Activated CD4-positive, alpha-beta T cell treated with anti-CD3 and anti-CD28 coated beads, Interleukin-10, Interleukin-2, amounts not matched to agents 100 ng/mL and 50 ng/mL, durations not matched to agents 16 hours and 8 hours (primary cell): Measurements from ENCODE around the gene BEX3.
A peak's percentile ranks its signal among the peaks of the same experiment; 100 is the strongest.
"Not testable (repeated sequence)": the region's sequence is repeated elsewhere in the genome, so short reads cannot be mapped to it uniquely, and the experiment has no call there.

Experiments
- DNase-seq: peaks from one replicate; pipeline ENCODE4 v3.0.0-alpha.2; 2020

BEX3 gene

DNA sequence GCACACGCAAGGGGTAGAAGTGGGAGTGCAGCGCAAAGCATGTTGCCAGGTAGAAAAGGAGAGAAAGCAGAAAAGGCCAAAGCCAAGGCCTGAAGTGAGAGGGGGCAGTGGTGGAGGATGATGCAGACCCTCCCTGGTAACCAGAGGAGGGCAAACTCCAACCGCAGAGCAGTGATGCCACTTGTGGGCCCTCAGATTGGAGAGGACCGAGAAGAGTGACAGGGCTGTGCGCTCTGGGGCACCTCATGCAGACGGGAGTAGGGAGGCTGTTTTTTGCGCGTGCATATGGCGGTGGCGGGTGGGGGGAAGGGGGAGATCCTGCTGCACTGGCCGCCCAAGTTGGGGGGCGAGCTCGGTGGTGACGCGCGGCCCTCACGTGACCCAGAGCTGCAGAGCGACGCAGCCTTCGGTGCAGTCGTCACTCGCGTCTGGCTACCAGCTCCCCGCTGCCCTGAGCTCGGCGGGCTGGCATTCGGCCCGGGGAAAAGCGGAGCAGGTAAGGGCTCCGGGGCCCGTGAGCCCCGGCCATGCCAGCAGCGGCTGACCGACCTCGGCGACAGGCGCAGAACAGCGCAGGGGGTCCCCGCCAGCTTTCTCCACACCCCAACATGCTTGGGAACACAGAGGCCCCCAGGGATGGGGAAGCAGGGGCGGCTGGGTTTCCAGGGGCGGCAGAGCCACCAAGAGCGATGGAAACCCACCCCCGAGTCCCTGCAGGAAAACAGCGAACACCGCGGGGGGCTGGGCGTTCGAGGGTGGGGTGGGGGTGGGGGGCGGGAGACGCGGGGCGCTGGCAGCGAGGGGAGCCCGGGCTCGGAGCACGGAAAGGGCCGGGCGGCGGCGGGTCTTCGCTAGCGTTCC, at the start of gene BEX3:
TSS of gene BEX3 (plus strand) at position 421 of the 861 bp plus-strand sequence. CDS start 984 bp downstream, outside the sequence.
- DNase-seq: peak; percentile 47

DNA sequence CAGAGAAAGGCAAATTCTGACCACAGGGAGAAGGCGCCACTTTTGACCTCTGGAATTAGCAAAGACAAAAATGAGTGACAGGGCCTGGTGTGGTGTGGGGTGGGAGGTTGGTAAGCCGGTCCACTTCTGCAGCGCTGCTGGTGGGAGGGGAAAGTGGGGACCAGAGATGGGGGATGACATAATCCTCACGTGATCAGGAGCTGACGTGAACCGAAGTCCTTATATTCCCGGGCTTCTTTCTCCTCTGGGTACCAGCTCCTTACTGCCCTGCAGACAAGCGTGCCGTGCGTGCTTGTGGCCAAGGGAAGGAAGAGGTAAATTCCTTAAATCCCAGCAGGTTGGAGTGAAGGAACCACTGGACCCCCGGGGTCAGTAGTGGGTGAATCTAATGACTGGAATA, 46.3 kb upstream of the BEX3 start, which contains the start of gene TCEAL7:
TSS of gene TCEAL7 (plus strand) at position 249 of the 400 bp plus-strand sequence. CDS start 1,165 bp downstream, outside the sequence.
- no peak for DNase-seq

DNA sequence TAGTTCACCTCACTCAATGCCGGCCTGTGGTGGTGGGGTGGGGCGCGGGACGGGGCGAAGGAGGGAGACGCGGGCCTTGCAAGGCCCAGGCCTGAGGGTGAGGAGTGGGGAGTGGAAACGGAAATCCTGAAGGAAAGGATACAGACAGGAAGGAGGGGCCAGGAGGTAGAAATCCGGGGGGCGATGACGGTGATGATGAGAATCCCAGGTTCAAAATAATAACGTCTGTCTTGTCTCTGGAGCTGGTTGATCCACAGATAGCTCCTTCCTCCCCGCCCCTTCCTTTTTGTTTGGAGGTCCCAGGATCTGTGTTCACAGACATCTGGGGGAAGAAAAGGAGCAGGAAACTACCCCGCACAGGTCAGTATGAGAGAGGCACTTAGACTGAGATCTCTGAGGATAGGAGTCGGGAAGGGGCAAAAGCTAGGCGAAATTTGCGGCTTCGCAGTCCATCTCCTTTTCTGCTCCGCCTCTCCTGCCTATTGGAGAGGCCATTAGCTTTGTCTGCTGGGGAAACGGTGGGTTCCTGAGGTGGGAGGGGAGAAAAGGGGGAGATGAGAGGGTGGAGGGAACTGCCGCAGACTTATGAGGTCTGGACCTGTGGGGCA, 45.6 kb upstream of the BEX3 start:
- no peak for DNase-seq

DNA sequence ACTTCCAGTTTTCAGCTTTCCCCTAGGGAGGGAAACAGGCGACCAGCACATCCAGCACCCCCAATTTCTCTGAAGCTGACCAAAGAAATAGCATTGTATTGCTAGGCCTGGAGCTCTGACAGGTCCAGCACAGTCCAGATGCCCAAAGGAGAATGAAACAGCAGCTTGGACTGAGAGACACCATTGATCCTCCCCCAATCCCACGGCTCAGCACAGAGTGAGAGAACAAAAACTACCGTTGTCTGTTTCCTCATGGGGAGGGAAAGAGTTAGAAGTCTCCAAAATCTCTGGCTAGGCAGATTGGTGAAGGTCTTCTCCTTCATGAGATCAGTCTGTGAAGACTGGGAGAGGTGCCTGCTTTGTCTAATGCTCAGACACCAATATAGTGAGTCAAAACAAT, 37.7 kb upstream of the BEX3 start:
- DNase-seq: no peak

DNA sequence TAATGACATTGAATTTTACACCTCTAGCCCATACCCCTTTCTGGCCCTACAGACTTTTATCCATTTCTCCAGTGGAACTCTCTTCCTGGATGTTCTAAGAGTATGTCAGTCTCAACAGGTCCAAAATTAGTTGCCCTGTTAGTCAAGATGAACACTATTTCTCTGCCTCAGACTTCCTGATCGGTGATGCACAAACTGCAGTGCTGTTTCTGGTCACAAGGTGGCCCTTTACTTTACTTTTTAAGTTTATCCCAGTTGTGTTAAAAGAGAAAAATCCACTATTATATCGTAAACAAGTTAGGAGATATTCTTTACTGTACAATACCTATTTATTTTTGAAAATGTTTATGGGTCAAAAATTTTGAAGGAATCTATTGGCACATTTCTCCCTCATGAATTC, 33.2 kb upstream of the BEX3 start:
- peak; percentile 37 for DNase-seq

DNA sequence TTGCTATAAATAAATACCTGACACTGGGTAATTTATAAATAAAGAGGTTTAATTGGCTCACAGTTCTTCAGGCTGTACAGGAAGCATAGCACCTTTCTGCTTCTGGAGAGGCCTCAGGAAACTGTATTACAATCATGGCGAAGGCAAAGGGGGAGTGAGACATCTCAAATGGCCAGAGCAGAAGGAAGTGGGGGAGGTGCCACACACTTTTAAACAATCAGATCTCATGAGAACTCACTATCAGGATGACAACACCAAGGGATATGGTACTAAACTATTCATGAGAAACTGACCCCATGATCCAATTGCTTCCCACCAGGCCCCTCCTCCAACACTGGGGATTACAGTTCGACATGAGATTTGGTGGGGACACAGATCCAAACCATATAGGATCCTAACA, 31.7 kb upstream of the BEX3 start:
- no peak for DNase-seq

DNA sequence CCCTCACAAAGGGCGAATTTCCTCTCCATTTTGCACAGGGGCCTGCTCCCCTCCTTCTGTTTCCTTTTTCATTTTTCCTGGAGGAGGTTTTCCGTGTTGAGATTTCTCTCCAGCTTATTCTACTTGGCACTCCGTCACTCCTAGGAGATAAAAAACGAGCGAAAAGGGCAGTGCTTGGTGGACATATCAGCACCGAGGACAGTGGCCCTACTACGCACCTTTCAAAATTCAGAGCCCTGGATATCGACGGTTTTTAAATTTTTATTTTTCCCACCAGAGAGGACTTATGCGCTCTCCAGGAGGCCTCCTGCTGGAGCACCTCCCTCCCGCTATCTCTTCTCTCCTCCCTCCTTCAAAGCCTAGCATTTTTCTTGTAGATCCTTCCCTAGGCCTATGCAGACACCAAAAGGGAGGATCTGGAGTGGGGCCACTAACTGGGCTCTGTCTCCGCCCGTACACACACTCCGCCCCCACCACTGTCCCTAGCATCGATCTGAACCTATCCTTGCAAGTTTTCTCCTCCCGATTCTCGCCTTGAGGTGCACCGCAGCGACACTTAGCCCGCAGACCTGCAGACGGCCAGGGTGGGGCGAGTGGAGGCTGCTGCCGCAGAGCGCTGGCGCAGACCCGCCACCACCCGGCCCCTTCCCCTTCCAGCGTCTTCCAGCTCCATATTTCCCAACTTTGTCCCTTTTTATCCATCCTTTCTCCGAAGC, 28.5 kb upstream of the BEX3 start:
- no peak for DNase-seq

DNA sequence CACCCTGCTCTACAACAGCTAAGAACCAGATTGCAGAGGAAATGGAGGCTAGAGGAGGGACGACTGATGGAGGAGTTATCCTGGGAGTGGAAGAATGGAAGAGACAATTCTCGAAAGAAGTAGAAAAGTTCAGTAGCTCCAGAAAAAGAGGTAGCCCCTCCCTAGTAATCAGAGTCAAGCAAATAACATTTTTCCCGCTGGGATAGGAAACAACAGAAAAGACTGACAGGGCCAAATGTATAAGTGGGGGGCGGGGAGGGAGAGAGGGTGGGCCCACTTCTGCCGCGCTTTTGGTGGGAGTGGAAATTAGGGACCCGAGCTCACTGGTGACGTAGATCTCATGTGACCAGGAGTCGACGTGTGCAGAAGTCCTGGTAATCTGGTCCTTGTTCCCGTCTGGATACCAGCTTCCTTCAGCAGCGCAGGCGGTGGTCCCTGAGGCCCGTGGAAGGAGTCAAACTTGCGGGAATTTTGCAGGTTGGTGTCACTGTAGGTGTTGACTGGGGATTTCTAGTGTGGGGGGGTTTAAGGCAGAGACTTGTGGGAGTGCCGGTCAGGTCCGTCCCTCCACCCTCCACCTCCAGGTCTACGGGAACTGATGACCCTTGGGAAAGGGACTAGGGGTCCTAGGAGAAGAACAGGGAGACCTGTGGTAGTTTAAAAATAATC, 20.1 kb upstream of the BEX3 start, which contains the start of gene TCEAL9:
TSS of gene TCEAL9 (plus strand) at position 377 of the 669 bp plus-strand sequence. CDS start 1,179 bp downstream, outside the sequence.
- no peak for DNase-seq

DNA sequence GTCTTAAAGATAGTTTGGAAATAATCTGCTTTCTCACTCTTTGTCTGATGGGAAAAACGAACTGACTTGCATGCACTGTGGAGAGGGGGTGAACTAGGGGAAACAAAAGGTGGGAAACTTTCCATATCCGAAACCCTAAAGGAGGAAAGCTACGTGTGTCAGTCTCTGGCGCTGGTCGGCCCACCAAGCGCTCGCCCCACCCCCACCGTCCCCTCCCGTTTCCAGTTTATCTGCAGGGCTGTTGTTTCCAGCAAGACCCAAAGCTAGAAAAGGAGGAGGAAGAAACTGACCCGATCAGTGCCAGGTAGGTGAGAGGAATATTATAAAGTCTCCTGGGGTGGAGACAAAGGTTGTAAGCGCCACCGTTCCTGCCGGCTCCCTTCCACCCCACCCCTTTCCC, 19.5 kb upstream of the BEX3 start:
- DNase-seq: no peak

DNA sequence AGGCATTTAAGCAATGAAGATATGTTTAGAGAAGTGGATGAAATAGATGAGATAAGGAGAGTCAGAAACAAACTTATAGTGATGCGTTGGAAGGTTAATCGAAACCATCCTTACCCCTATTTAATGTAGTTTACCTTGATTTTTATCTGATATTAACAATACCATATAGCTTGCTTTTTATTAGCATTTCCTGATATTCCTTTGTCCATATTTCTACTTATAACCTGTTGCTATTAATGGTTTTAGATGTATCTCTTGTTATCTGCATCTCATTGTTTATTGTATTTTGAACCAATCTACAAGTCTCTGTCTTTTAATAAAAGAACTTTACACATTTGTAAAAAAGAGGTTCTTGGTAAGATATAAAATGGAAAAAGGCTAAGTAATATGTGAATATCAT, 18.5 kb upstream of the BEX3 start:
- DNase-seq: no peak

DNA sequence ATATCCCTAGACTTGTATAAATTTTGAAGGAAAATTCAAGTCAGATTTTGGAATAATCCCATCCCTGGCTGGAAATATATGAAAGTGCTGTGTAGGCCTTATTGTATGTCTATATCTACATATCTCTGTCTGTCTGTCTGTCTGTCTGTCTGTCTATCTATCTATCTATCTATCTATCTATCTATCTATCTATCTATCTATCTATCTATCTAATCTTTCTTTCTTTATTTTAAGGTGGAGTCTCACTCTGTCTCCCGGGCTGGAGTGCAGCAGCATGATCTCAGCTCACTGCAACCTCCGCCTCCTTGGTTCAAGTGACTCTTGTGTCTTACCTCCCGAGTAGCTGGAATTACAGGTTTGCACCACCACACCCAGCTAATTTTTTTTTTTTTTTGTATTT, 16.7 kb upstream of the BEX3 start:
- not testable (repeated sequence) for DNase-seq

DNA sequence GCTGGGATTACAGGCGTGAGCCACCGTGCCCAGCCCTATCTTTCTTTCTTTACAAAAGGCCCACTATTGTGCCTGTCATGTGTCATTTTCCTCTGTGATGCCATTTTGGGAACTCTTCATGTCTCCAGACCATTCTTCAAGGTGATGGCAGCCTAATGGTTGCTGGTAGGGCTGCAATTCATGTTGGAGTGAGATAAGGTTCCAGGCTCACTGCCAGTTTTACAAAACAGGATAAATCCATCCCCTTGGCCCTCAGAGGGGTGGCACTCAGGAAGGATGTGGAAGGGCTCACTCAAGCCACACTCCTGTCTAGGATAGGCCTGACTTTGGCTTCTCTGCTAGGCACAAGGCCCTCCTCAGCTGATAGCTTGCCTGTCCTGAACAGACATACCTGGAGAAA, 16.2 kb upstream of the BEX3 start:
- DNase-seq: no peak

DNA sequence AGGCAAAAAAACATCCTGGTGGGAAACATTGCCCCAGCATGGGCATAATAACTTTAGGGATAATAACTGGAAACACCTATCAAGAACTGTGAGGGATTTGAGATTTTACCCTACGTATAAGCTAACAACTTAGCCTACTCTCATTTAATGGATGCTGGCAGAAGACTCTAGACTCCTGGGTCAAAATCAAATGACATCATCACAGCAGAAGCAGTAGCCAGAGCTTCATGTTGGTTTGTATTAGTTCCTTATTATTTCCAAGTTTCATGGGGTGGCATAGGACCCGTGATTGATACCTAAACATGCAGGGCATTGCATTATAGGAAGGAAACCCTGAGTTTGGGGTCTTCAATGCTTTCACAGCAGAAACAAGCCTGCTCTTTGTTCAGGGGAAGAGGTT, 15.4 kb upstream of the BEX3 start:
- no peak for DNase-seq

DNA sequence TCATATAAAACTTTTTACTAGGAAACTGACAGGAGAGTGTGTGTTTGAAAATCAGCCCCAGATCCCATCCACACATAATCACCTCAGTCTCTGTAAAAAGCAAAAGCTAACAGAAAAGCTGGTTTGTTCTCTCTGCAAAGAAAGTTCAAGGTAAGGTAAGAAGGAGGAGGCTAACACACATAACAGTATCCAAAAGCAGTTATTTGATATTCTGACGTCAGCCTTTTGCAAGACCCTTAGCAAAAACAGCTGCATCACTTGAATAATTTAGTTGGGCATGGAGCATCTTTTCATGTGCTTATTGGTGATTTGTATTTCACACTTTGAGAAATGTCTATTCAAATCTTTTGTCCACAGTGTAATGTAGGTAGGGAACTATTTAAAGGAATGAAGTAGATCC, 14.5 kb upstream of the BEX3 start:
- DNase-seq: no peak

DNA sequence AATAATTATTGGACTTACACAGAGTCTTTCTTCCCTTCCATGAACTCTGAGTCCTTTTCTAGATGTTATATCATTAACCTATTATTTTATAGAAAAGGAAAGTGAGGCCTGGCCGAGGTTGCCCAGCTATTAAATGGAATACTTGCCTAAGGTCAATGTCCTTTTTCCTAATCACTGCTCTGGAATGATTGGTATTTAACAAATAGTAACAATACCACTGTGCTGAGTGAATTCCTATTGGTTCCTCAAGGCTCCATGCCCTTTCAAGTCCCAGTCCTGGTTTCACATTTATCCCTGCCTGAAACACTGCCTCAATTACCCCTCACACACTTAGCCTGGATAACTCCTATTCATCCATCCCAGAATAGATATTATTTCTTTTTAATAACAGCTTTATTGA, 13.9 kb upstream of the BEX3 start:
- DNase-seq: no peak

DNA sequence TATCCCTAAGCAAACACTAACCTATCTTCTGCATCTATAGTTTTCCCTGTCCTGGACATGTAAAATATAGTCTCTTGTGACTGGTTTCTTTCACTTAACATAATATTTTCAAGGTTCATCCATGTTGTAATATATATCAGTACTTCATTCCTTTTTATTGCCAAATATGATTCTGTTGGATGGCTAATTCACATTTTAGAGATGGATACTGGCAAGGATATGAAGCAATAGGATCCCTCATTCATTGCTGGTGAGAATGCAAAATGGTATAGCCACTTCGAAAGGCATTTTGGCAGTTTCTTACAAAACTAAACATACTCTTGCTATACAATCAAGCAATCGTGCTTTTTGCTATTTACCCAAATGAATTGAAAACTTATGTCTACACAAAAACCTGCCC, 13.3 kb upstream of the BEX3 start:
- DNase-seq: no peak

DNA sequence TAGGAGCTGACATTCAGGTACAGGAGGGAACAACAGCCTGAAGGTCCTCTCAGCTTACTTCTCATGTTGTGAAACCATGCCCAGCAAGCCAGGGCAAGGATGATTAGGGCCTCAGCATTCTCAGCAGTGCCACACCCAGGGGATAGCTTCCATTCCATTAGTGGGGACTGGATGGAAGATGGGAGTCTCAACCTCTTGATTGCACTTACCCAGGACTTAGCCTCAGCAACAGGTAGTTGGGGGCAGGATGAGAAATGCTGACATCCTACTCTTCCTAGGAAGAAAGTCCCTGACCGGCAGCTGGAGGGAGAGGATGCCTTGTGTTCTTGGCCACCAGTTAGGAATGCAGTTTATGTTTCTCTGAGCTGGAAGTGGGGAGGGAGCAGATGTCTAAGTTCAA, 8.8 kb upstream of the BEX3 start:
- no peak for DNase-seq

DNA sequence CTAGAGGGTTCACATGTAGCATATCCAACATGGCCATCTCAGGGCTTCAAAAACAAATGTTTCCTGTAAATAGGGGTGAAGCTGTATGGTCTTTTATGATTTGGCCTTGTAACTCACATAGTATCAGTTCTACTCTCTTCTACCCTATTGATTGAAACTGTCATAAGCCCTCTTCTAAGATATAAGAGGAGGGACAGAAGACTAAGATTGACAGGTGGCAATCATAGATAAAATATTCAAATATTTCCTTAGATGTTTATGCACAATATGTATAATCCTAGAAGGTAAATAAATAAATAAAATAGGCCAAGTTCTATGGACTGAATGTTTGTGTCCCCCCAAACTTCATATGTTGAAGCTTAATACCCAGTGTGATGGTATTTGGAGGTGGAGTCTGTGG, 6.9 kb upstream of the BEX3 start:
- DNase-seq: no peak

DNA sequence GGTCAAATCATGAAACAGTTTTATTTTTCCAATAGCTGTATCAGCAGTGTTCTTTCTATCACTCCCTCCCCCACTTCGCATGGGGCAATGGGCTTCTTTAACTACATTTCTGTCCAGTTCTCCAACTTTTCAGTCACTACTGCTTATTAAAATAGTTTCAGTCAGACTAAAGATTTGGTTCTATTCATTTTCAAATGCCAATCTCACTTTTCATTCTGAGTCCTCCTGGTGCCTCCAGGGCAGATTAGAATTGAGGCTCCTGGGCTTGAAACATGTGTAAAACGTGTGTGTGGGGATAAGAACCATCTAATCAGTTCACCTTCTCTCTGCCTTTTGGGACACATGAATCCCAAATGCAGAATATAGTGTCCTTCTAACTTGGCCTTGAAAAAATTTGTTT, 3.5 kb upstream of the BEX3 start:
- DNase-seq: no peak

DNA sequence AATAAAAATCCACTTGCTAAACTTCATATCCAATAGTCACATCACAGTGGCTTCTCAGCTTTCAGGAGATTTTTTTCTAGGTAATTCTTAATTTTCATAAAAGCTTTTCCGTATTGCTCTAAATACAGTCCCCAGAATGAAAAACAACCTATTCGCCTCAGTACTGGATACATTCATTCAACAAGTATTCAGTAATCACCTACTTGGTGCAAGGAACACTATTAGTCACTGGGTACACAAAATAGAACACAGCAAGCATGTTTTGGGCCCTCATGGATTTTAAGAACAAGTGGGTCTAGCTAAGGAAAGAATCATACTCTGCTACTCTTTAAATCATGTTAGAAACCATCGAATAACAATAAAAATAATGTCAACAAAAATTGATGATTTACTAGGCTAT, 2.8 kb upstream of the BEX3 start:
- DNase-seq: no peak

DNA sequence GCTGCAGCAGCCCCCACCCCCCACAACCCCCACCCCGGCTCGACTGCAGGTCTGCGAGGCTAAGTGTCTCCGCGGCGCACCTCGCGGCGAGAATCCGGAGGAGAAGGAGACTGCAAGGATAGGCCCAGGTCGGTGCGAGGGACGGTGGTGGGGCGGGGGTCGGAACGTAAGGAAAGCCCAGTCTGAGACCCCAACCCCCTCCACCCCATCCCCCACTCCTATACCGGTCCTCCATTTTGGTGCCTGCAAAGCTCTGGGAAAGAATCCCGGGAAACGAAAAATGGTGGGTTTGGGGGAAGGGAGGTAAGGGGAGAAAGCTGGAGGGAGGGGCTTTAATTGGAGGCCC, 614 bp downstream of the BEX3 start:
- DNase-seq: no peak

DNA sequence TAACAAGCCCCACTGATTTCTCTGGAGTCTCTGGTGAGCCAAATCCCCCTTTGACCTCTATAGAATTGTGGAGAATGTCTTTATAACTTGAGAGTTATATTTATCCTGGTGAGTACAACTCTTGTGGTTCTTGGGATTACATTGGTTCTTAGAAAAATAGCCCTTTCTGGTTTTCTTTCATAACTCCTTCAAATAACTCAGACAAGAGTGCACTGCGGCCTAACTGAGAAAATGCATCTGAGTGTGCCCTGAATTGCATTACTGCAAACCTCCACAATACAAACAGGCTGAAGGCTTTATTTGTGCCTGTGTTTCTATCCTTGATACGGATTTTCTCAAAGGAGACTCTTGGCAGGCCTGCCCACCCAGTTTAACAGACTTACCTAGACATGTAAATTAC, 2.7 kb downstream of the BEX3 start:
- DNase-seq: no peak

DNA sequence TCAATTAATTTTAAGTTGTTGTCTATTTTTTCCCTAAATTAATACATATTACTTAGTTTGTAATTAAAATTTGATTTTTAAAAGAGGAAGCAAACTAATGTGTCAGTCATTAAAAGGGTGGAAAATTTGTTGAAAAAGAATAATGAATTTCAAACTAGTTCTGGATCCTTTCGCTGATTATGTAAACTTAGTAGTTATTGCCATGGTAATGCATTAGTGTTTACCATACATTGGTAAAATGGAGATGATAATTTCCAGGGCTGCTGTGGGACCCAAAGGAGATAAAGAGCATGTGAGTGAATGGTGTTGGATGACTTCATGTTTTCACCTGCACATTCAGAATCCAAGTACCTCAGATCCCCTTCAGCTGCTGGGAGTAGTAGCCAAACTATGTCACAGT, 6.5 kb downstream of the BEX3 start:
- DNase-seq: no peak
